ENCODE results near the gene EGF.
"Not testable (repeated sequence)": the region's sequence is repeated elsewhere in the genome, so short reads cannot be mapped to it uniquely, and the experiment has no call there.

Gene EGF

GRCh38 chr4:109930872-109931271 lies 18.2 kb downstream of the EGF start:
- DNase-seq (ENCODE audit: low read depth) = no peak
- no peak for TF ChIP-seq CTCF (IDR thresholded peaks at IDR 0.05; ENCODE audit: insufficient read depth, low read depth, low read length, missing control alignments)
- H3K4me3 ChIP-seq (ENCODE audit: low read length) = no peak overlapping the region

- no peak overlapping the region for H3K4me3 ChIP-seq (ENCODE audit: low read length)
- DNase-seq (ENCODE audit: low read depth) = no peak
- no peak for TF ChIP-seq CTCF (IDR thresholded peaks at IDR 0.05; ENCODE audit: insufficient read depth, low read depth, low read length, missing control alignments)
Observed at GRCh38 chr4:109931318-109931717, 18.6 kb downstream of the EGF start.

DNA sequence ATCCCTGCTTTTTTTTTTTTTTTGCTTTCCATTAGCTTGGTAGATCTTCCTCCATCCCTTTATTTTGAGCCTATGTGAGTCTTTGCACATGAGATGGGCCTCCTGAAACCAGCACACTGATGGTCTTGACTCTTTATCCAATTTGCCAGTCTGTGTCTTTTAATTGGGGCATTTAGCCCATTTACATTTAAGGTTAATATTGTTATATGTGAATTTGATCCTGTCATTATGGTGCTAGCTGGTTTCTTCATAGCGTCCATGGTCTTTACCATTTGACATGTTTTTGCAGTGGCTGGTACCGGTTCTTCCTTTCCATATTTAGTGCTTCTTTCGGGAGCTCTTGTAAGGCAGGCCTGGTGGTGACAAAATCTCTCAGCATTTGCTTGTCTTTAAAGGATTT lies 24.7 kb downstream of the EGF start:
- DNase-seq (ENCODE audit: low read depth); H3K4me3 ChIP-seq (ENCODE audit: low read length): not testable (repeated sequence)

DNA sequence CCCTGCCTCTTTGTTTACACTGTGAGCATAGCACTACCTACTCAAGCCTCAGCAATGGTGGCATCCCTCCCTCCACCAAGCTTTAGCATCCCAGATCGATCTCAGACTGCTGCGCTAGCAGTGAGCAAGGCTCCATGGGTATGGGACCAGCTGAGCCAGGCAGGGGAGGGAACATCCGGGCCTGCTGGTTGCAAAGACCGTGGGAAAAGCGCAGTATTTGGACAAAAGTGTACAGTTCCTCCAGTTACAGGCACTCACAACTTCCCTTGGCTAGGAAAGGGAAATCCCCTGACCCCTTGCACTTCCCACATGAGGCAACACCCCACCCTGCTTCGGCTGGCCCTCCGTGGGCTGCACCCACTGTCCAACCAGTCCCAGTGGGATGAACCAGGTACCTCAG lies 26.5 kb downstream of the EGF start:
- H3K4me3 ChIP-seq (ENCODE audit: low read length) = no peak overlapping the region
- no peak for DNase-seq (ENCODE audit: low read depth)
- TF ChIP-seq CTCF (IDR thresholded peaks at IDR 0.05; ENCODE audit: insufficient read depth, low read depth, low read length, missing control alignments) = no peak

GRCh38 chr4:109942292-109942926 lies 29.7 kb downstream of the EGF start:
- TF ChIP-seq CTCF (IDR thresholded peaks at IDR 0.05; ENCODE audit: insufficient read depth, low read depth, low read length, missing control alignments) = no peak
- DNase-seq (ENCODE audit: low read depth) = peak; percentile 69
- no peak overlapping the region for H3K4me3 ChIP-seq (ENCODE audit: low read length)

DNA sequence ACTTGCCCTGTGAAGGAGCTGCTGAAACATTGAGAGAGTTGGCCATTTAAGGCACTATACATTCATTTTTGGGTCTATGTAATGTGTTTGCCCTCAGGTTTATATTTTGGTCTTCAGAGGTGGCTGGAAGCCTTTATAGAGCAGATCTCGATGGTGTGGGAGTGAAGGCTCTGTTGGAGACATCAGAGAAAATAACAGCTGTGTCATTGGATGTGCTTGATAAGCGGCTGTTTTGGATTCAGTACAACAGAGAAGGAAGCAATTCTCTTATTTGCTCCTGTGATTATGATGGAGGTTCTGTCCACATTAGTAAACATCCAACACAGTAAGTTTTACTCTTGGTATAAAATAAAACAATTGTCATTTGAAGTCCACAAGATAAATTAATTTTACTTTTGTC lies 31.1 kb downstream of the EGF start:
- H3K4me3 ChIP-seq (ENCODE audit: low read length) = no peak overlapping the region
- no peak for TF ChIP-seq CTCF (IDR thresholded peaks at IDR 0.05; ENCODE audit: insufficient read depth, low read depth, low read length, missing control alignments)
- DNase-seq (ENCODE audit: low read depth) = no peak

DNA sequence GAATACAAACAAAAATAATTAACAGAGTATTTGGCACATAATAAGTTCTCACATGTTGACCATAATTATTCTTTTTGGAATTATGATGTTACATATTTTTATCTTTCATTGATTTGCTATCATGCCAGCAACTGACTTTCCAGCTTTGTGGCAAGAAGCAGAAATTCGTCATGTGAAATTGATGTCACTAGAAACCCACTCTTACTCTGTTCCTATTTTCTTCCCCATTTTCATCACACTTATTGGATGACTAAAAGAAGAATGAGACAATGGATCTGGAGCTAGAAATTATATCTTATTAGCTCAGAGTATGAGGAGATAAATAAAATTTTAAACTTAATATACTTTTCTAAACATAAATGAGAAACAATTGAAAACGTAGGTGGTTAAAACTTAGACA lies 31.9 kb downstream of the EGF start:
- no peak for DNase-seq (ENCODE audit: low read depth)
- no peak for TF ChIP-seq CTCF (IDR thresholded peaks at IDR 0.05; ENCODE audit: insufficient read depth, low read depth, low read length, missing control alignments)

More for the DNA sequence above, 31.9 kb downstream of the EGF start:
- H3K4me3 ChIP-seq (ENCODE audit: low read length) = no peak overlapping the region

Measured in epithelial cell of esophagus (primary cell).